Measurements from ENCODE around the gene SDK2. TPM values are rescaled to one million over a fixed set of nuclear protein-coding genes. Genes with fewer than 3 reads are reported as not detected.
"Not testable (repeated sequence)": the region's sequence is repeated elsewhere in the genome, so short reads cannot be mapped to it uniquely, and the experiment has no call there.

Gene SDK2
- polyA plus RNA-seq, 3 donors from 2014 or later: not detected

- Mint-ChIP-seq H3K9me3 (no peaks in the 10 kb centered on the region), H3K27me3 (ENCODE audit: low read depth in 3 of 3) (peaks cover 0 to 3% (median 2%) of the 10 kb centered on the region in 3 donors), H3K4me3 (no peak overlapping the region), H3K27ac (no peak overlapping the region), H3K4me1 (no peaks in the 10 kb centered on the region), H3K36me3 (no peaks in the 10 kb centered on the region)
- no peak for DNase-seq
Observed at GRCh38 chr17:73318836-73319235, 325.4 kb downstream of the SDK2 start.

- H3K27ac Mint-ChIP-seq: no peak overlapping the region
- H3K27me3 Mint-ChIP-seq (ENCODE audit: low read depth in 3 of 3): peaks cover 0 to 3% (median 3%) of the 10 kb centered on the region in 3 donors
- no peaks in the 10 kb centered on the region for H3K4me1 Mint-ChIP-seq
- H3K9me3 Mint-ChIP-seq: no peaks in the 10 kb centered on the region
- no peaks in the 10 kb centered on the region for H3K36me3 Mint-ChIP-seq
- no peak for DNase-seq
- H3K4me3 Mint-ChIP-seq: no peak overlapping the region
Observed at GRCh38 chr17:73318427-73318813, 325.8 kb downstream of the SDK2 start.

GRCh38 chr17:73317513-73318426, 326.5 kb downstream of the SDK2 start:
- H3K4me1 Mint-ChIP-seq: no peaks in the 10 kb centered on the region
- H3K4me3 Mint-ChIP-seq: no peak overlapping the region
- H3K27me3 Mint-ChIP-seq (ENCODE audit: low read depth in 3 of 3): peaks cover 0 to 5% (median 3%) of the 10 kb centered on the region in 3 donors
- H3K36me3 Mint-ChIP-seq: no peaks in the 10 kb centered on the region
- no peaks in the 10 kb centered on the region for H3K9me3 Mint-ChIP-seq
- H3K27ac Mint-ChIP-seq: no peak overlapping the region
- DNase-seq: no peak

- Mint-ChIP-seq H3K36me3 (no peaks in the 10 kb centered on the region), H3K27me3 (ENCODE audit: low read depth in 3 of 3) (peaks cover 0 to 3% (median 3%) of the 10 kb centered on the region in 3 donors), H3K9me3 (no peaks in the 10 kb centered on the region), H3K4me1 (no peaks in the 10 kb centered on the region), H3K4me3 (no peak overlapping the region), H3K27ac (no peak overlapping the region)
- no peak for DNase-seq
Observed at GRCh38 chr17:73316919-73317505, 327.2 kb downstream of the SDK2 start.

GRCh38 chr17:73315471-73315870, 328.8 kb downstream of the SDK2 start:
- no peaks in the 10 kb centered on the region for H3K36me3 Mint-ChIP-seq
- no peaks in the 10 kb centered on the region for H3K9me3 Mint-ChIP-seq
- H3K27ac Mint-ChIP-seq: no peak overlapping the region
- H3K27me3 Mint-ChIP-seq (ENCODE audit: low read depth in 3 of 3): peaks cover 0 to 5% (median 3%) of the 10 kb centered on the region in 3 donors
- H3K4me1 Mint-ChIP-seq: peaks cover under 1 to 2% of the 10 kb centered on the region in 2 donors
- no peak overlapping the region for H3K4me3 Mint-ChIP-seq
- no peak for DNase-seq

- Mint-ChIP-seq H3K36me3 (no peaks in the 10 kb centered on the region), H3K4me3 (peak overlapping the region; percentile 36 to 62 (median 45)), H3K4me1 (peaks cover 10 to 14% of the 10 kb centered on the region in 2 donors), H3K9me3 (no peaks in the 10 kb centered on the region), H3K27me3 (ENCODE audit: low read depth in 3 of 3) (peaks cover 0 to 10% (median 0%) of the 10 kb centered on the region in 3 donors), H3K27ac (peak overlapping the region in 2 of 6 donors; percentile 43 to 56)
- no peak for DNase-seq
Observed at GRCh38 chr17:73313526-73314127, 330.6 kb downstream of the SDK2 start.

- Mint-ChIP-seq H3K27ac (peak overlapping the region in 1 of 6 donors; percentile 39), H3K4me3 (peak overlapping the region; percentile 64 to 88 (median 83)), H3K4me1 (peaks cover 10 to 14% of the 10 kb centered on the region in 2 donors)
- H3K27me3 Mint-ChIP-seq (ENCODE audit: low read depth in 3 of 3); DNase-seq; H3K9me3 Mint-ChIP-seq; H3K36me3 Mint-ChIP-seq: not testable (repeated sequence)
Observed at GRCh38 chr17:73312887-73313286, 331.4 kb downstream of the SDK2 start.

GRCh38 chr17:73311781-73312641, 332.2 kb downstream of the SDK2 start, which contains the start of gene CDC42EP4:
CDC42EP4 (minus strand) TSS chr17:73312001; CDS start chr17:73286500, 25,501 bp downstream.
- H3K27me3 Mint-ChIP-seq (ENCODE audit: low read depth in 3 of 3): peaks cover 0 to 12% (median 2%) of the 10 kb centered on the region in 3 donors
- H3K27ac Mint-ChIP-seq: peak within 1 kb of the TSS; percentile 26 to 67 (median 56)
- DNase-seq: peak; percentile 77 to 79 (median 78)
- H3K9me3 Mint-ChIP-seq: no peaks in the 10 kb centered on the region
- peak within 1 kb of the TSS; percentile 80 to 88 (median 85) for H3K4me3 Mint-ChIP-seq
- peaks cover 10 to 14% of the 10 kb centered on the region in 2 donors for H3K4me1 Mint-ChIP-seq
- H3K36me3 Mint-ChIP-seq: no peaks in the 10 kb centered on the region

GRCh38 chr17:73311428-73311780, 332.8 kb downstream of the SDK2 start:
- no peaks in the 10 kb centered on the region for H3K36me3 Mint-ChIP-seq
- DNase-seq: no peak
- H3K4me1 Mint-ChIP-seq: peaks cover 10 to 14% of the 10 kb centered on the region in 2 donors
- H3K27ac Mint-ChIP-seq: peak overlapping the region in 5 of 6 donors; percentile 1 to 62 (median 51)
- peaks cover 0 to 12% (median 2%) of the 10 kb centered on the region in 3 donors for H3K27me3 Mint-ChIP-seq (ENCODE audit: low read depth in 3 of 3)
- H3K4me3 Mint-ChIP-seq: peak overlapping the region; percentile 80 to 88 (median 85)
- no peaks in the 10 kb centered on the region for H3K9me3 Mint-ChIP-seq

- H3K4me3 Mint-ChIP-seq: peak overlapping the region; percentile 71 to 87 (median 83)
- no peaks in the 10 kb centered on the region for H3K36me3 Mint-ChIP-seq
- no peaks in the 10 kb centered on the region for H3K9me3 Mint-ChIP-seq
- peak overlapping the region in 3 of 6 donors; percentile 55 to 74 (median 57) for H3K27ac Mint-ChIP-seq
- DNase-seq: no peak
- peaks cover 10 to 14% of the 10 kb centered on the region in 2 donors for H3K4me1 Mint-ChIP-seq
- H3K27me3 Mint-ChIP-seq (ENCODE audit: low read depth in 3 of 3): peaks cover 0 to 13% (median 2%) of the 10 kb centered on the region in 3 donors
Observed at GRCh38 chr17:73309727-73310596, 334.3 kb downstream of the SDK2 start.

- not testable (repeated sequence) for H3K27ac Mint-ChIP-seq, DNase-seq, H3K4me3 Mint-ChIP-seq, H3K36me3 Mint-ChIP-seq, H3K9me3 Mint-ChIP-seq
- Mint-ChIP-seq H3K4me1 (peaks cover 10 to 14% of the 10 kb centered on the region in 2 donors), H3K27me3 (ENCODE audit: low read depth in 3 of 3) (peaks cover 2 to 13% (median 2%) of the 10 kb centered on the region in 3 donors)
Observed at GRCh38 chr17:73308959-73309358, 335.3 kb downstream of the SDK2 start.

GRCh38 chr17:73308017-73308823, 336.0 kb downstream of the SDK2 start:
- H3K27me3 Mint-ChIP-seq (ENCODE audit: low read depth in 3 of 3): peaks cover 2 to 10% (median 2%) of the 10 kb centered on the region in 3 donors
- no peaks in the 10 kb centered on the region for H3K36me3 Mint-ChIP-seq

More at GRCh38 chr17:73308017-73308823, 336.0 kb downstream of the SDK2 start:
- Mint-ChIP-seq H3K9me3 (no peaks in the 10 kb centered on the region), H3K27ac (no peak overlapping the region), H3K4me3 (peak overlapping the region in 1 of 5 donors; percentile 9), H3K4me1 (peaks cover 10 to 14% of the 10 kb centered on the region in 2 donors)
- DNase-seq: no peak

Data from immature natural killer cell (primary cell).